Measurements from ENCODE around the gene TIPIN. TPM values are rescaled to one million over a fixed set of nuclear protein-coding genes. Genes with fewer than 3 reads are reported as not detected.

TIPIN gene
- total RNA-seq, 2 donors from 2014 or later: 8.0 to 20.1 TPM

DNA sequence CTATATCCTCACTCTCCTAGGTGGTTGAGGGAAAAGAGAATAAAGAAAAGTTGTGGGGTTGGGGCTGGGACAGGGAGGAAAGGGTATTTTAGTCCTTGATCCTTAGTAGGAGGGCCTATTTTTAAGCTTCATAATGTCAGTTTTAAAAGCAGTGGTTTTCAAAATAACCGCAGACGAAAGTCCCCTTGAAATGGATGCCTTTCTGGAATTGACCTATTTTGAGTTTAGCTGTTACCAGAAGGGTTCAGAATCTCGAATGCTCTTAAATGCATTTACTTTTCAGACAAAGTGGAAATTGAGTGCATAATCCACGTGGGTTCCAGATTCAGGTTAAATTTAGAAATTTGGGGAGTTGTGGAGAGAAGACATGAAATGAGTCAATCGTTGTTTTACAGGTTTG is 46.8 kb upstream of the TIPIN start:
- Histone ChIP-seq H3K27ac (no peak overlapping the region), H3K27me3 (replicated peaks; ENCODE audit: insufficient read depth) (no peaks in the 10 kb centered on the region), H3K4me1 (replicated peaks) (no peaks in the 10 kb centered on the region), H3K9me3 (no peaks in the 10 kb centered on the region), H3K36me3 (no peaks in the 10 kb centered on the region), H3K4me3 (no peak overlapping the region)
- no peak for DNase-seq (ENCODE audit: low spot score)
- TF ChIP-seq, protein P1, sequence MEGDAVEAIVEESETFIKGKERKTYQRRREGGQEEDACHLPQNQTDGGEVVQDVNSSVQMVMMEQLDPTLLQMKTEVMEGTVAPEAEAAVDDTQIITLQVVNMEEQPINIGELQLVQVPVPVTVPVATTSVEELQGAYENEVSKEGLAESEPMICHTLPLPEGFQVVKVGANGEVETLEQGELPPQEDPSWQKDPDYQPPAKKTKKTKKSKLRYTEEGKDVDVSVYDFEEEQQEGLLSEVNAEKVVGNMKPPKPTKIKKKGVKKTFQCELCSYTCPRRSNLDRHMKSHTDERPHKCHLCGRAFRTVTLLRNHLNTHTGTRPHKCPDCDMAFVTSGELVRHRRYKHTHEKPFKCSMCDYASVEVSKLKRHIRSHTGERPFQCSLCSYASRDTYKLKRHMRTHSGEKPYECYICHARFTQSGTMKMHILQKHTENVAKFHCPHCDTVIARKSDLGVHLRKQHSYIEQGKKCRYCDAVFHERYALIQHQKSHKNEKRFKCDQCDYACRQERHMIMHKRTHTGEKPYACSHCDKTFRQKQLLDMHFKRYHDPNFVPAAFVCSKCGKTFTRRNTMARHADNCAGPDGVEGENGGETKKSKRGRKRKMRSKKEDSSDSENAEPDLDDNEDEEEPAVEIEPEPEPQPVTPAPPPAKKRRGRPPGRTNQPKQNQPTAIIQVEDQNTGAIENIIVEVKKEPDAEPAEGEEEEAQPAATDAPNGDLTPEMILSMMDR (IDR thresholded peaks at IDR 0.05): no peak
- TF ChIP-seq POLR2AphosphoS5 (IDR thresholded peaks at IDR 0.05) (no peak), POLR2A (IDR thresholded peaks at IDR 0.05) (no peak)
- WGBS: 85% methylated on average over 5 of the region's 5 CpGs
- intact Hi-C loops (cut with DNase I): no loop called here

DNA sequence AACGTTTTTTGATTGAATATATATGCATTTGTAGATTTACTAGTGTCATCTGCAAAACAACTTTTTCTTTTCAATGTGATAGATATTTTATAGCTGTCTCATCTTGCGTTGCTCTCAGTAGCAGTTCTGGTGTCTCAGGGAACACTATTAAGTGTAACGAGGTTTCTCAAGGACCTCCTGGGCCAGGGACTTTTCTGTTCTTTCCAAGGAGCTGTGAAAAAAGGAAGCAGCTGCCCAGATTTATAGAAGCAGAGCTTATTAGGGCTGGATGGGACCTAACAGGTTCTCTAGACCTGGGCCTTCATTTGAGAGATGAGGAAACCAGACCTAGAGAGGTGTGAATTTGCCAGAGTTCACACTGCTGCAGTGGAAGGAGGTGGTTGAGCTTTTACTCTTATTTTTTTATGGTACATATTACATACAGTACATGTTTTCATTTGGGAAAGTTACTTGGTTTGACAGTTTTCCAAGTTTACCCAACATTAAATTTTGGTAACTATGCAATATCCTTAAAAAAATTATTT is 46.3 kb upstream of the TIPIN start:
- no peak overlapping the region for H3K4me3 ChIP-seq
- no peak for DNase-seq (ENCODE audit: low spot score)
- TF ChIP-seq POLR2AphosphoS5 (IDR thresholded peaks at IDR 0.05): no peak
- TF ChIP-seq, protein P1 (IDR thresholded peaks at IDR 0.05): no peak
- TF ChIP-seq POLR2A (IDR thresholded peaks at IDR 0.05): no peak
- H3K9me3 ChIP-seq: no peaks in the 10 kb centered on the region
- no peak overlapping the region for H3K27ac ChIP-seq
- WGBS: 89% methylated on average over 3 of the region's 3 CpGs
- intact Hi-C loops (cut with DNase I): no loop called here
- H3K36me3 ChIP-seq: no peaks in the 10 kb centered on the region
- H3K27me3 ChIP-seq (replicated peaks; ENCODE audit: insufficient read depth): no peaks in the 10 kb centered on the region
- no peaks in the 10 kb centered on the region for H3K4me1 ChIP-seq (replicated peaks)

DNA sequence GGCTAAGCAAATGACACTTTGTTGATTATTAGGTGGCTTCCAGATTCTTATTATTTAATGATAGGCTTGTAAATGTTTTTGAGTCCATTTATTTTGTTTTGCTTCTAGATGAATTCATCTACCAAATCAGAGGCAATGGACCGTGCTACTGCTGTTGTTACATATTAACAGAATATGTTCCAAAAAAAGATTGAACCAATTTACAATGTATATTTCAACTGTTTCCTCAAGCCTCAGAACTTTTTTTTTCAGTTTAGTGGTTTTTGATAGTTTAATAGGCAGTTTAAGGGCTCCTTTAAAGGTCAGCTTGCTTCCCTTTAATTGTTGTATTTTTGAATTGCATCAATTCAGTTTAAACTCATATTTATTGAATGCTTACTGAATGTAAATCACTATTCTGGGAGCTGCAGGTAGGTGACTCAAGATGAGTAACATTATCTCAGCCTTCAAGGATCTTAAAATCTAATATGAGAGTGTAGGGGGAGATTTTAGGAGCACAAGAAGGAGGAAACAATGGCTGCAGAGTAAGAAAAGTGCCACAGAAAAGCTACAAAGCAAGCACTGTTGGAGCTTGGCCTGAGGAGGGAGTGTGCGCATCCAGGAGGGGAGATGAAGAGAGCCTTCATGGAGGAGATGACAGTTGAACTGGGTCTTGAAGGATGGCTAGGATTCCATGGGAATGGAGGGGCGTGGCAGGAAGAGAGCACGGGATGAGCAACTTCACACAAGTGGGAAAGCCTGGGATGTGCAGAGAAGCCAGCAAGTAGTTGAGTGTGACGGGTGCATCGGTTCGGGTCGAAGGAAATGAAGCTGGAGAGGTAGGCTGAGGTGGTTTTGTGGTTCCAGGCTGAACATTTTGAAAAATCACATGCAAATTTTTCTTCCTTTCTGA is 44.9 kb upstream of the TIPIN start:
- Histone ChIP-seq H3K4me3 (no peak overlapping the region), H3K27me3 (replicated peaks; ENCODE audit: insufficient read depth) (no peaks in the 10 kb centered on the region), H3K4me1 (replicated peaks) (no peaks in the 10 kb centered on the region), H3K36me3 (no peaks in the 10 kb centered on the region), H3K9me3 (no peaks in the 10 kb centered on the region), H3K27ac (no peak overlapping the region)
- no peak for DNase-seq (ENCODE audit: low spot score)
- TF ChIP-seq POLR2A (IDR thresholded peaks at IDR 0.05): no peak
- TF ChIP-seq POLR2AphosphoS5 (IDR thresholded peaks at IDR 0.05): no peak
- TF ChIP-seq, protein P1 (IDR thresholded peaks at IDR 0.05): no peak
- WGBS: 83% methylated on average over 8 of the region's 8 CpGs
- intact Hi-C loops (cut with DNase I): no loop called here

DNA sequence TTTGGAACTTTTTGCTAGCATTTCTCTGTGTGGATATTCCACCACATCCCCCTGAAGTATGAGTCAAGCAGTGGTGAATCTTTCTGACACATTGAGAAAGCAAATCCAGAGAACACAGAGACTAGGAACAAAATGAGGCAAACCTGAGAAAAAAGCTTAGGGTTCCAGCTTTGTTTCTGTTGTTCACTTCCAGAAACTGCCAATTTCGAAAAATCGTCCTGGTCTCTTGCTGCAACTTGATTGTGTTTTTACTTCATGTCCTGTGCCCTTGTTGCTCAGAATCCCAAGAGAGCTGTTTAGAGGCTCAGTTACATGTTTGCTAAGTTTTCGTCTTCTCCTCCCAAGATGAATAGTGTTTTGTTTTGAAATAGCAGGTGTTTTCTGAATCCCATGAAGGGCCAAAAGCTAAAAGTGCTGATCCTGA is 43.9 kb upstream of the TIPIN start:
- WGBS: 72% methylated on average over 3 of the region's 3 CpGs
- no peak overlapping the region for H3K4me3 ChIP-seq

More for the DNA sequence above, 43.9 kb upstream of the TIPIN start:
- Histone ChIP-seq H3K27me3 (replicated peaks; ENCODE audit: insufficient read depth) (no peaks in the 10 kb centered on the region), H3K36me3 (no peaks in the 10 kb centered on the region), H3K4me1 (replicated peaks) (no peaks in the 10 kb centered on the region), H3K27ac (no peak overlapping the region), H3K9me3 (no peaks in the 10 kb centered on the region)
- intact Hi-C loops (cut with DNase I): no loop called here
- no peak for TF ChIP-seq POLR2AphosphoS5 (IDR thresholded peaks at IDR 0.05)
- TF ChIP-seq, protein P1 (IDR thresholded peaks at IDR 0.05): no peak
- DNase-seq (ENCODE audit: low spot score): no peak

All from prostate gland (tissue), 2 donors.